HCT116 (cell line): Measurements from ENCODE around the gene SETD2.

Experiments
- CEBPB ChIP-seq: IDR thresholded peaks from 2 replicates; pipeline ENCODE4 v1.6.1; 2012; ENCODE audit warnings: low read depth
- CTCF ChIP-seq, 3 experiments: fragments of 200-600 bp in 1 of 3; sonication (generic) in 1 of 3; IDR thresholded peaks in 2 of 3; conservative IDR thresholded peaks in 1 of 3; 2 replicates each; pipeline ENCODE4 v1.5.1; 2012 to 2017; ENCODE audit warnings: low read depth in 2 of 3, low read length in 2 of 3, antibody characterized with exemption in 1 of 3, borderline replicate concordance in 1 of 3, control low read depth in 1 of 3, mild to moderate bottlenecking in 1 of 3, mixed read lengths in 1 of 3, mixed run types in 1 of 3, moderate library complexity in 1 of 3; ENCODE audit not compliant: insufficient read depth in 1 of 3
- EGR1 ChIP-seq: IDR thresholded peaks from 2 replicates; pipeline ENCODE4 v1.6.1; 2012; ENCODE audit warnings: low read depth
- EZH2 ChIP-seq: fragments of 200-600 bp; sonication (generic); IDR thresholded peaks from 2 replicates; pipeline ENCODE4 v1.6.1; 2017; ENCODE audit warnings: antibody characterized with exemption, mixed run types
- MAX ChIP-seq: IDR thresholded peaks from 2 replicates; pipeline ENCODE4 v1.6.1; 2012
- POLR2A ChIP-seq: IDR thresholded peaks from 2 replicates; pipeline ENCODE4 v1.7.0; 2011; ENCODE audit warnings: borderline replicate concordance; ENCODE audit not compliant: insufficient read depth, insufficient read length; ENCODE audit errors: extremely low read depth
- POLR2AphosphoS5 ChIP-seq: IDR thresholded peaks from 2 replicates; pipeline ENCODE4 v1.6.1; 2011; ENCODE audit warnings: mild to moderate bottlenecking, low read depth, low read length, moderate library complexity
- RAD21 ChIP-seq: IDR thresholded peaks from 2 replicates; pipeline ENCODE4 v1.6.1; 2012; ENCODE audit warnings: low read depth, mild to moderate bottlenecking
- SRF ChIP-seq: IDR thresholded peaks from 2 replicates; pipeline ENCODE4 v1.6.1; 2012; ENCODE audit warnings: low read depth
- TCF7L2 ChIP-seq: IDR thresholded peaks from 2 replicates; pipeline ENCODE4 v1.7.0; 2011; ENCODE audit warnings: borderline replicate concordance, inconsistent platforms; ENCODE audit not compliant: insufficient read depth, insufficient read length; ENCODE audit errors: extremely low read depth
- YY1 ChIP-seq: IDR thresholded peaks from 2 replicates; pipeline ENCODE4 v1.6.1; 2011; ENCODE audit warnings: low read length, low read depth, moderate library complexity, mild to moderate bottlenecking; ENCODE audit not compliant: insufficient replicate concordance; ENCODE audit errors: extremely low read depth
- TF ChIP-seq, protein P1 (sequence below): IDR thresholded peaks from 2 replicates; pipeline ENCODE4 v1.6.1; 2012

- TF ChIP-seq CTCF (IDR thresholded peaks at IDR 0.05 in 2 of 3, conservative IDR thresholded peaks at IDR 0.05 in 1 of 3; ENCODE audit: borderline replicate concordance in 1 of 3, insufficient read depth in 1 of 3, low read depth in 2 of 3, low read length in 2 of 3) = no peak
- no peak for TF ChIP-seq EZH2
- TF ChIP-seq POLR2A = no peak
- no peak for TF ChIP-seq SRF
- TF ChIP-seq CEBPB = no peak
- no peak for TF ChIP-seq YY1
- no peak for TF ChIP-seq RAD21
- TF ChIP-seq POLR2AphosphoS5 = no peak
- no peak for TF ChIP-seq MAX
- no peak for TF ChIP-seq EGR1
- TF ChIP-seq, protein P1, sequence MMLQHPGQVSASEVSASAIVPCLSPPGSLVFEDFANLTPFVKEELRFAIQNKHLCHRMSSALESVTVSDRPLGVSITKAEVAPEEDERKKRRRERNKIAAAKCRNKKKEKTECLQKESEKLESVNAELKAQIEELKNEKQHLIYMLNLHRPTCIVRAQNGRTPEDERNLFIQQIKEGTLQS = no peak
- TF ChIP-seq TCF7L2 = no peak
Observed at GRCh38 chr3:47089630-47090029, 74.3 kb downstream of the SETD2 start.
